Measurements from ENCODE around the gene ATP1A3. TPM values are rescaled to one million over a fixed set of nuclear protein-coding genes. Genes with fewer than 3 reads are reported as not detected.
"Not testable (repeated sequence)": the region's sequence is repeated elsewhere in the genome, so short reads cannot be mapped to it uniquely, and the experiment has no call there.

ATP1A3 gene
- total RNA-seq, 1 experiment from 2014 or later, result not detected

DNA sequence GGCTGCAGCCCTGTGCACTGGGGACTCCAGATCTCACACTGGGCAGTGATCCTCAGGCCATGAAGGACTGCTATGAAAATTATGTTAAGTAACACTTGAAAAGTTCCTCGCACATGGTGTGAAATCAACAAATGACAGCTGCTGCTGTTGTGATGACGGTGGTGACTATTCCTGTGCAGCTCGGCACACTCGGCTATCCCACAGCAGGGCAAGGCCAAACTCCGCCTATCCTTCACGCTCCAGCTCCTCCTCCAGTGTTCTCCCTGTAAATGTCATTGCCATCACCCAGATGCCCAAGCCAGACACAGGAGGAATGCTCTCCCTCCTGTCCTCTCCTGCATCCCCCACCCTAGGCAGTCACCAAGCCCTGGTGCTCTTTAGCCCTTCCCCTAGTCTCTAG, 44.6 kb upstream of the ATP1A3 start:
- no peak overlapping the region for H3K27ac Mint-ChIP-seq (ENCODE audit: low read depth, unreplicated experiment)
- intact Hi-C loops (cut with micrococcal nuclease), result no loop called here
- DNase-seq (ENCODE audit: unreplicated experiment), result no peak
- H3K9me3 Mint-ChIP-seq (ENCODE audit: unreplicated experiment), result no peaks in the 10 kb centered on the region
- H3K27me3 Mint-ChIP-seq (ENCODE audit: insufficient read depth, unreplicated experiment), result no peaks in the 10 kb centered on the region
- TF ChIP-seq, protein P1, sequence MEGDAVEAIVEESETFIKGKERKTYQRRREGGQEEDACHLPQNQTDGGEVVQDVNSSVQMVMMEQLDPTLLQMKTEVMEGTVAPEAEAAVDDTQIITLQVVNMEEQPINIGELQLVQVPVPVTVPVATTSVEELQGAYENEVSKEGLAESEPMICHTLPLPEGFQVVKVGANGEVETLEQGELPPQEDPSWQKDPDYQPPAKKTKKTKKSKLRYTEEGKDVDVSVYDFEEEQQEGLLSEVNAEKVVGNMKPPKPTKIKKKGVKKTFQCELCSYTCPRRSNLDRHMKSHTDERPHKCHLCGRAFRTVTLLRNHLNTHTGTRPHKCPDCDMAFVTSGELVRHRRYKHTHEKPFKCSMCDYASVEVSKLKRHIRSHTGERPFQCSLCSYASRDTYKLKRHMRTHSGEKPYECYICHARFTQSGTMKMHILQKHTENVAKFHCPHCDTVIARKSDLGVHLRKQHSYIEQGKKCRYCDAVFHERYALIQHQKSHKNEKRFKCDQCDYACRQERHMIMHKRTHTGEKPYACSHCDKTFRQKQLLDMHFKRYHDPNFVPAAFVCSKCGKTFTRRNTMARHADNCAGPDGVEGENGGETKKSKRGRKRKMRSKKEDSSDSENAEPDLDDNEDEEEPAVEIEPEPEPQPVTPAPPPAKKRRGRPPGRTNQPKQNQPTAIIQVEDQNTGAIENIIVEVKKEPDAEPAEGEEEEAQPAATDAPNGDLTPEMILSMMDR (IDR thresholded peaks at IDR 0.05; ENCODE audit: unreplicated experiment), result no peak
- H3K4me3 Mint-ChIP-seq (ENCODE audit: unreplicated experiment), result no peak overlapping the region
- CTCF ChIA-PET, result interaction anchor here (0.7 kb wide), 1 partner anchor 22 kb away, joined by 3 read pairs; no protein-coding TSS in a partner anchor
- POLR2A ChIA-PET, result no interaction called here
- peaks cover 6% of the 10 kb centered on the region for H3K36me3 Mint-ChIP-seq (ENCODE audit: insufficient read depth, unreplicated experiment)
- no TSS peak for BruUV-seq (replicated peaks)
- no peaks in the 10 kb centered on the region for H3K4me1 Mint-ChIP-seq (ENCODE audit: insufficient read depth, unreplicated experiment)

DNA sequence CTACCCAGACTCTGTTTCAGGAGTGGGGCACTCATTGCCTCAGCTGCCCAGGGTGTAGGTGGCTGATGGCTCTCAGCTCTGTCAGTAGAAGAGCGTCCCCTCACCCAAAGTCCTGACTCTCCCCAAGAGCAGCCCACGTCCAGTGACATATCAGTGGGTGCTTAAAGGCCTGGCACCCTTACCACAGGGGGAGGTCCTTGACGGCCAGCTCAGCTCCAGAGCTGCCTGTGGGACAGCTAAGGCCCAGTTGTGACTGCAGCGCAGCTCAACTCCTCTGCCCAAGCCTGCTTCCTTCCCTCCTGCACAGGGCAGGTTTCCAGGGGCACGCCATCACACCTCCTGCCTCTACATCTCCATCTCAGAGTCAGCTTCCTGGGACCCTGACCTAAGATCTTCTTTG, 43.6 kb upstream of the ATP1A3 start:
- TF ChIP-seq, protein P1 (IDR thresholded peaks at IDR 0.05; ENCODE audit: unreplicated experiment), result no peak
- POLR2A ChIA-PET, result interaction anchor here (0.6 to 0.7 kb wide), 2 partner anchors 12 to 237 kb away, joined by 3 read pairs; no protein-coding TSS in a partner anchor
- no TSS peak for BruUV-seq (replicated peaks)
- DNase-seq (ENCODE audit: unreplicated experiment), result no peak
- CTCF ChIA-PET, result interaction anchor here (0.5 kb wide), 1 partner anchor 143 kb away, joined by 3 read pairs; no protein-coding TSS in a partner anchor
- intact Hi-C loops (cut with micrococcal nuclease), result no loop called here
- H3K4me3 Mint-ChIP-seq (ENCODE audit: unreplicated experiment), result no peak overlapping the region
- no peak overlapping the region for H3K27ac Mint-ChIP-seq (ENCODE audit: low read depth, unreplicated experiment)
- H3K4me1 Mint-ChIP-seq (ENCODE audit: insufficient read depth, unreplicated experiment), result no peaks in the 10 kb centered on the region
- H3K36me3 Mint-ChIP-seq (ENCODE audit: insufficient read depth, unreplicated experiment), result peaks cover 6% of the 10 kb centered on the region
- H3K27me3 Mint-ChIP-seq (ENCODE audit: insufficient read depth, unreplicated experiment), result no peaks in the 10 kb centered on the region
- H3K9me3 Mint-ChIP-seq (ENCODE audit: unreplicated experiment), result no peaks in the 10 kb centered on the region

DNA sequence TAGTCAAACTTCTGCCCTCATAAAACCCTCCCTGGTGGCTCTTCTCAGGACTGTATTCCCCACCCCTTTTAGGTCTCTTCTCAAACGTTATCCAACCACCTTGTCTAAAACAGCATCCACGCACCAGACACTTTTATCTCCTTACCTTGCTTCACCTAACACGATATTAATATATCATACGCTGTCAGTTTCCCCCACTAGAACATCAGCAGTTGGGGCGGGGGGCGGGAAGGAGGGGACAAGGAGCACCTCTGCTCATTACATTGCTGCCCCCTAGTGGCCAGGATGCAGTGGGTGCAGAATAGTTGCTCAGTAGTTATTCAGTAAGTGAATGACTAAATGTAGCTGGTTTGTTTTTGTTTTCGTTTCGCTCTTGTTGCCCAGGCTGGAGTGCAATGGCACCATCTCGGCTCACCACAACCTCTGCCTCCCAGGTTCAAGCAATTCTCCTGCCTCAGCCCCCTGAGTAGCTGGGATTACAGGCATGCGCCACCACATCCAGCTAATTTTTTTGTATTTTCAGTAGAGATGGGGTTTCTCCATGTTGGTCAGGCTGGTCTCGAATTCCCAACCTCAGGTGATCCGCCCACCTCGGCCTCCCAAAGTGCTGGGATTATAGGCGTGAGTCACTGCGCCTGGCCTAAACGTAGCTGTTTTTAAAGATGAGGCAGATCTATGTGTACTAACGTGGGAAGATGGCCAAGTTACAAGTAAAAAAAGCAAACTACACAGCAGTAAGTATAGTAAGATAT, 40.8 kb upstream of the ATP1A3 start:
- not testable (repeated sequence) for H3K27me3 Mint-ChIP-seq (ENCODE audit: insufficient read depth, unreplicated experiment); H3K9me3 Mint-ChIP-seq (ENCODE audit: unreplicated experiment); BruUV-seq (replicated peaks); H3K4me1 Mint-ChIP-seq (ENCODE audit: insufficient read depth, unreplicated experiment); H3K36me3 Mint-ChIP-seq (ENCODE audit: insufficient read depth, unreplicated experiment)
- peak overlapping the region; percentile 92 for H3K27ac Mint-ChIP-seq (ENCODE audit: low read depth, unreplicated experiment)
- intact Hi-C loops (cut with micrococcal nuclease), result loop anchor here (2.0 to 5.0 kb wide), 2 partner anchors 38 to 76 kb away; partner anchors contain the start of gene RABAC1
- TF ChIP-seq, protein P1 (IDR thresholded peaks at IDR 0.05; ENCODE audit: unreplicated experiment), result peak; percentile 92
- ChIA-PET POLR2A (interaction anchor here (0.5 to 1.7 kb wide), 8 partner anchors 11 to 182 kb away, joined by 3 to 13 read pairs (median 3); partner anchors contain the start of genes RABAC1 and ZNF574), CTCF (interaction anchor here (0.5 to 1.9 kb wide), 34 partner anchors 9 to 1051 kb away, joined by 3 to 10 read pairs (median 4); no protein-coding TSS in a partner anchor)
- DNase-seq (ENCODE audit: unreplicated experiment), result peak; percentile 79
- peak overlapping the region; percentile 70 for H3K4me3 Mint-ChIP-seq (ENCODE audit: unreplicated experiment)

DNA sequence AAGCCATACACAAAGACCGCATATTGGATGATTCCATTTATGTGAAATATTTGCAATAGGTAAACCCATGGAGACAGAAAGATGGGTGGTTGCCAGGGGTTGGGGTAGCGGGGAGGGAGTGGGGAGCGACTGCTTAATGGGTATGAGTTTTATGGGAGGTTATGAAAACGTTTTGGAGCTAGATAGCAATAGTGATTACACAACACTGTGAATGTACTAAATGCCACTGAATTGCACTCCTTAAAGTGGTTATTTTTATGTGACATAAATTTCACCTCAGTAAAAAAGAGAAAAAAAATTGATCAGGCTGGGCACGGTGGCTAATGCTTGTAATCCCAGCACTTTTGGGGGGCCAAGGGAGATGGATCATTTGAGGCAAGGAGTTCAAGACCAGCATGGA, 39.4 kb upstream of the ATP1A3 start:
- H3K4me3 Mint-ChIP-seq (ENCODE audit: unreplicated experiment), result no peak overlapping the region
- DNase-seq (ENCODE audit: unreplicated experiment), result no peak
- intact Hi-C loops (cut with micrococcal nuclease), result loop anchor here (5.0 kb wide), 1 partner anchor 36 kb away; no protein-coding TSS in a partner anchor
- no peak overlapping the region for H3K27ac Mint-ChIP-seq (ENCODE audit: low read depth, unreplicated experiment)
- ChIA-PET POLR2A (no interaction called here), CTCF (interaction anchor here (0.7 to 1.9 kb wide), 5 partner anchors 12 to 143 kb away, joined by 3 to 10 read pairs (median 3); no protein-coding TSS in a partner anchor)
- H3K4me1 Mint-ChIP-seq (ENCODE audit: insufficient read depth, unreplicated experiment), result no peaks in the 10 kb centered on the region
- H3K27me3 Mint-ChIP-seq (ENCODE audit: insufficient read depth, unreplicated experiment), result no peaks in the 10 kb centered on the region
- no TSS peak for BruUV-seq (replicated peaks)
- TF ChIP-seq, protein P1 (IDR thresholded peaks at IDR 0.05; ENCODE audit: unreplicated experiment), result no peak
- H3K36me3 Mint-ChIP-seq (ENCODE audit: insufficient read depth, unreplicated experiment), result no peaks in the 10 kb centered on the region
- no peaks in the 10 kb centered on the region for H3K9me3 Mint-ChIP-seq (ENCODE audit: unreplicated experiment)

All from MCF 10A (cell line).